Smooth muscle cell (in vitro differentiated cells): ENCODE measurements around the gene CDC34. TPM values are rescaled to one million over a fixed set of nuclear protein-coding genes. Genes with fewer than 3 reads are reported as not detected.

Experiments used
- DNase-seq: peaks from one replicate; lab custom pipeline; 2025; ENCODE audit not compliant: unreplicated experiment; lab: John Stamatoyannopoulos, UW
- H2AFZ ChIP-seq: fragments of 200-600 bp; sonication (generic); 2 replicates; pipeline ENCODE4 v1.6.0; 2016; ENCODE audit warnings: antibody characterized with exemption, low read depth, mild to moderate bottlenecking
- H3F3A ChIP-seq: fragments of 200-600 bp; sonication (generic); 2 replicates; pipeline ENCODE4 v1.6.0; 2017; ENCODE audit warnings: antibody characterized with exemption, low read depth
- H3K27ac ChIP-seq: fragments of 200-600 bp; sonication (generic); 2 replicates; pipeline ENCODE4 v1.5.1; 2016; ENCODE audit warnings: low read depth, mild to moderate bottlenecking
- H3K27me3 ChIP-seq: fragments of 200-600 bp; sonication (generic); 2 replicates; pipeline ENCODE4 v1.6.1; 2016; ENCODE audit warnings: low read depth, mild to moderate bottlenecking
- H3K36me3 ChIP-seq: fragments of 200-600 bp; sonication (generic); 2 replicates; pipeline ENCODE4 v1.5.1; 2016; ENCODE audit warnings: low read depth
- H3K4me1 ChIP-seq: fragments of 200-600 bp; sonication (generic); 2 replicates; pipeline ENCODE4 v1.5.1; 2016; ENCODE audit warnings: low read depth
- H3K4me2 ChIP-seq: fragments of 200-600 bp; sonication (generic); 2 replicates; pipeline ENCODE4 v1.6.0; 2016; ENCODE audit warnings: mild to moderate bottlenecking
- H3K4me3 ChIP-seq: fragments of 200-600 bp; sonication (generic); 2 replicates; pipeline ENCODE4 v1.5.1; 2016; ENCODE audit warnings: mild to moderate bottlenecking
- H3K79me2 ChIP-seq: fragments of 200-600 bp; sonication (generic); 2 replicates; pipeline ENCODE4 v1.6.0; 2016; ENCODE audit warnings: low read depth, mild to moderate bottlenecking
- H3K9ac ChIP-seq: fragments of 200-600 bp; sonication (generic); 2 replicates; pipeline ENCODE4 v1.6.0; 2016; ENCODE audit warnings: low read depth
- H3K9me3 ChIP-seq: fragments of 200-600 bp; sonication (generic); replicated peaks from 2 replicates; pipeline ENCODE4 v1.5.1; 2016; ENCODE audit warnings: low read depth
- H4K20me1 ChIP-seq: fragments of 200-600 bp; sonication (generic); 2 replicates; pipeline ENCODE4 v1.6.0; 2016; ENCODE audit warnings: low read depth
- WGBS: methylation state at CpG from one replicate; pipeline ENCODE4 v1.1.7; 2016; ENCODE audit warnings: low lambda C conversion rate; 5-methylcytosine and 5-hydroxymethylcytosine counted together
- polyA plus RNA-seq: library from polyadenylated mRNA; unstranded; fragments of >200 nt; fragmentation: Nextera tagmentation; extraction: Ambion mirVana; gene quantifications from 2 replicates; pipeline ENCODE4 v1.2.1, GENCODE V29; 2016
- total RNA-seq: library from RNA; depleted of rRNA; stranded (reverse); fragments of >200 nt; gene quantifications from 2 replicates; pipeline ENCODE4 v1.2.3, GENCODE V29; 2014
- TF ChIP-seq, protein P1 (sequence below): fragments of 200-600 bp; sonication (generic); IDR thresholded peaks from 2 replicates; pipeline ENCODE4 v1.5.1; 2017; ENCODE audit warnings: borderline replicate concordance, mild to moderate bottlenecking, antibody characterized with exemption; ENCODE audit not compliant: insufficient read depth, poor library complexity, severe bottlenecking

The CDC34 gene
- total and polyA plus RNA-seq, 2 experiments from 2014 or later = 67.7 to 151 TPM

DNA sequence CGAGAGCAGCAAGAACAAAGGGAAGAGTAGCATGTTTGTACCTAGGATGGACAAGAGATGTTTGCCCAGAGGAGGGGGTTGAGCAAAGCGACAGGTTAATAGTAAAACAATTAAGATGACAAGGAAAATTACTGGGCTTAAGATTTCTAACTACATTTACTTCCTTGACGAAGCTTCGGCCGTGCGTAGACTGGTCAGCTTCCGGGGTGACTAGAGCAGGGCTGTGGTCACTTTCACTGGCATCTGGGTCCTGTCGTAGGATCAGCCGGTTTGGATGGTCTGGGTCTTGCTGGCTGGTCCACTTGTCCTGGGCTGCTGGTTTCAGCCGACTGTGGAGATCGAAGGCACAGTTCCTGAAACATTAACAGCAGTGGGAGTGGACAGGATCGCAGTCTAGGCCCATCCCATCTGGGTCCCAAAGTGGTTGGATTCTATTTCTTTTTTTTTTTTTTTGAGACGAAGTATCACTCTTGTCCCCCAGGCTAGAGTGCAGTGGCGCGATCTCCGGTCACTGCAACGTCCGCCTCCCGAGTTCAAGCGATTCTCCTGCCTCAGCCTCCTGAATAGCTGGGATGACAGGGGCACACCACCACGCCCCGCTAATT lies 35.8 kb downstream of the CDC34 start:
- Histone ChIP-seq H3K36me3 (no peaks in the 10 kb centered on the region), H3F3A (peaks cover 11% of the 10 kb centered on the region)

DNA sequence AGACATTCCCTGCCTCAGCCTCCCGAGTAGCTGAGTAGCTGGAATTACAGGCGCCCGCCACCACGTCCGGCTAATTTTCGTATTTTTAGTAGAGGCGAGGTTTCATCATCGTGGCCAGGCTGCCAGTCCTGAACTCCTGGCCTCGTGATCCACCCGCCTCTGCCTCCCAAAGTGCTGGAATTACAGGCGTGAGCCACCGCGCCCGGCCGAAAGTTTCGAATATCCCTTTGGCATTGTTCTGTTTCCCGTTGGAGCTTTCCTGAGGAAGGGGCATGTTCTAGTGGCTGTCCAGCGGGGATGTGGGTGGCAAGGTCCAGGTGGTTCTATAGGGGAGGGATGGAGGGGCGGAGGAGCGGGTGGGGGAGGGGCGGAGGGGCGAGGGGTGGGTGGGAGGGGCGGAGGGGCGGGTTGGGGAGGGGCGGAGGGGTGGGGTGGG lies 38.7 kb downstream of the CDC34 start:
- peaks cover 28% of the 10 kb centered on the region for H3K79me2 ChIP-seq
- TF ChIP-seq, protein P1, sequence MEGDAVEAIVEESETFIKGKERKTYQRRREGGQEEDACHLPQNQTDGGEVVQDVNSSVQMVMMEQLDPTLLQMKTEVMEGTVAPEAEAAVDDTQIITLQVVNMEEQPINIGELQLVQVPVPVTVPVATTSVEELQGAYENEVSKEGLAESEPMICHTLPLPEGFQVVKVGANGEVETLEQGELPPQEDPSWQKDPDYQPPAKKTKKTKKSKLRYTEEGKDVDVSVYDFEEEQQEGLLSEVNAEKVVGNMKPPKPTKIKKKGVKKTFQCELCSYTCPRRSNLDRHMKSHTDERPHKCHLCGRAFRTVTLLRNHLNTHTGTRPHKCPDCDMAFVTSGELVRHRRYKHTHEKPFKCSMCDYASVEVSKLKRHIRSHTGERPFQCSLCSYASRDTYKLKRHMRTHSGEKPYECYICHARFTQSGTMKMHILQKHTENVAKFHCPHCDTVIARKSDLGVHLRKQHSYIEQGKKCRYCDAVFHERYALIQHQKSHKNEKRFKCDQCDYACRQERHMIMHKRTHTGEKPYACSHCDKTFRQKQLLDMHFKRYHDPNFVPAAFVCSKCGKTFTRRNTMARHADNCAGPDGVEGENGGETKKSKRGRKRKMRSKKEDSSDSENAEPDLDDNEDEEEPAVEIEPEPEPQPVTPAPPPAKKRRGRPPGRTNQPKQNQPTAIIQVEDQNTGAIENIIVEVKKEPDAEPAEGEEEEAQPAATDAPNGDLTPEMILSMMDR = no peak

More for the DNA sequence above, 35.8 kb downstream of the CDC34 start:
- Histone ChIP-seq H3K4me2 (peak overlapping the region; percentile 54), H3K27ac (peak overlapping the region; percentile 67), H3K4me1 (no peaks in the 10 kb centered on the region), H3K9ac (no peak overlapping the region), H3K9me3 (no peaks in the 10 kb centered on the region), H4K20me1 (no peaks in the 10 kb centered on the region), H3K27me3 (no peaks in the 10 kb centered on the region), H3K4me3 (no peak overlapping the region), H2AFZ (no peak overlapping the region), H3K79me2 (no peaks in the 10 kb centered on the region)
- TF ChIP-seq, protein P1 = no peak
- DNase-seq = no peak
- WGBS = 68% methylated on average over 14 of the region's 22 CpGs

DNA sequence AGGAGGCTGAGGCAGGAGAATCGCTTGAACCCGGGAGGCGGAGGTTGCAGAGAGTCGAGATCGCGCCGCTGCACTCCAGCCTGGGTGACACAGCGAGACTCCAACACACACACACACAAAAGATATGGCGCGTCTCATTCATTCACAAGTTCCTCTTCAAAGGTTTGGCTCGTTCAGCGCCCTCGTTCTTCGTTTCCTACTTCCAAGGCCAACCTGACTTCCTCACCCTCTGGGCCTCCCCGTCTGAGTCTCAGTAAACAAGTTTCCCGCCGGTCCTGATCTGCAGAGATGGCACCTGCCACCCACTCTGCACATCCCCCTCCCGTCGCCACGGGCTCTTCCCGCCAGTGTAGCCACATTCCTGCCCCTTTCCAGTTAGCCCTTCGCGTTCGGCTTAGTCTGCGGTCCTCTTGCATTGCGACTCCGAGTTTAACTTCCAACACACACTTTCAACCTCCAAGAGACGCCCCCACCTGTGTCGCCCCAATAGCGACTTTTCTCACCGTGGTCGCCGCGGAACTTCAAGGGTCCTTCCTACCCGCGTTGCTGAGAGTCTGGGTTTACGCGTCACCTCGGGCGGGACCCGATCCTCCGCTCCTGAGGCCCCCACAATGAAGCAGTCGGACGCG lies 39.5 kb downstream of the CDC34 start:
- WGBS = 5% methylated on average over 45 of the region's 45 CpGs
- DNase-seq = no peak
- Histone ChIP-seq H3K4me2 (peak overlapping the region; percentile 93), H3K4me3 (peak overlapping the region; percentile 99), H3K79me2 (peaks cover 36% of the 10 kb centered on the region), H3K4me1 (peaks cover 14% of the 10 kb centered on the region), H3K27me3 (no peaks in the 10 kb centered on the region), H3K9me3 (no peaks in the 10 kb centered on the region), H2AFZ (peak overlapping the region; percentile 74), H3K36me3 (no peaks in the 10 kb centered on the region), H3K27ac (peak overlapping the region; percentile 81), H3F3A (peaks cover 15% of the 10 kb centered on the region), H4K20me1 (peaks cover 32% of the 10 kb centered on the region), H3K9ac (peak overlapping the region; percentile 21)
- TF ChIP-seq, protein P1 = no peak

More for the DNA sequence above, 38.7 kb downstream of the CDC34 start:
- H3K27me3 ChIP-seq = no peaks in the 10 kb centered on the region
- H3K4me1 ChIP-seq = peaks cover 9% of the 10 kb centered on the region
- H3K4me3 ChIP-seq = no peak overlapping the region
- no peak overlapping the region for H3K4me2 ChIP-seq
- H4K20me1 ChIP-seq = peaks cover 25% of the 10 kb centered on the region
- H3K27ac ChIP-seq = no peak overlapping the region
- H2AFZ ChIP-seq = no peak overlapping the region
- no peak for DNase-seq
- no peaks in the 10 kb centered on the region for H3K9me3 ChIP-seq
- H3K36me3 ChIP-seq = no peaks in the 10 kb centered on the region
- H3K9ac ChIP-seq = no peak overlapping the region
- 91% methylated on average over 18 of the region's 25 CpGs for WGBS
- H3F3A ChIP-seq = peaks cover 15% of the 10 kb centered on the region
